NCI-H1436 (cell line): ENCODE results near the gene CEP85.
"Not testable (repeated sequence)": the region's sequence is repeated elsewhere in the genome, so short reads cannot be mapped to it uniquely, and the experiment has no call there.

ENCODE experiments used
- DNase-seq: peaks from one replicate; lab custom pipeline; 2025; lab: John Stamatoyannopoulos, UW

Gene CEP85

DNA sequence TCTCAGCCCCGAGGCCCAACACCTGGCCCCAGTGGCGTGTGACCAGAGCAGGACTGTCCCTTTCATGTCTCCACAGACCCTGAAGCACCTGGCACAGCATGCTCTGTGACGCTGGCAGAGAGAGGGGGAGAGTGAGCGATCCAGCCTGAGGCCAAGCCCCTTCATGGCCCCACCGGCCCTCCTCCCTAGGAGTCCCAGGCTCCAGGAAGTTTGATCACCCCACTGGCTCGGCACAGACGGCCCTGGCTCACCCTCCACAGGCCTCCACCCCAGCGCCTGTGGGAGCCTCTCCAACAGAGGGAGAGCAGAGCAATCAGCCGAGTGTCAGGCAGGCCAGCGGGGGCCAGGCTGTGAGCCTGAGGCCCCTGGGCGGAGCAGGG is 56.9 kb downstream of the CEP85 start:
- DNase-seq: no peak

DNA sequence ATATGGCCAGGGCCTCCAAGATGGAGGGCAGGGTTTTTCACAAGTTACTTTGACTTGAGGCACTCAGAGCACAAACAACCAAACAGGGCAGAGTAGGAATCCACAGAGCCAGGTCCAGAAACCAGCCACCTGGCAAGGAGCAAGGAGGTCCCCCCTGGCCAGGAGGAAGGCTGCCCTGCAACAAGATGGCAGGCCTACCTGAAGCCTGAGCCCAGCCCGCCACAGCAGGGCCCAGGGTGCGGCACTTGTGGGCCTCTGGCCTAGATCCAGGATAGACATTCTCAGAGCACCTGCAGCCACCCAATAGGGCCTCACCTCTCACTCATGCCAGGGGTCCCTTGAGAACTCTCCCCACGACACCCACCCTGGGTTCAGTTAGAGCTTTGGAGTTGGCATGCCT is 57.4 kb downstream of the CEP85 start:
- no peak for DNase-seq

DNA sequence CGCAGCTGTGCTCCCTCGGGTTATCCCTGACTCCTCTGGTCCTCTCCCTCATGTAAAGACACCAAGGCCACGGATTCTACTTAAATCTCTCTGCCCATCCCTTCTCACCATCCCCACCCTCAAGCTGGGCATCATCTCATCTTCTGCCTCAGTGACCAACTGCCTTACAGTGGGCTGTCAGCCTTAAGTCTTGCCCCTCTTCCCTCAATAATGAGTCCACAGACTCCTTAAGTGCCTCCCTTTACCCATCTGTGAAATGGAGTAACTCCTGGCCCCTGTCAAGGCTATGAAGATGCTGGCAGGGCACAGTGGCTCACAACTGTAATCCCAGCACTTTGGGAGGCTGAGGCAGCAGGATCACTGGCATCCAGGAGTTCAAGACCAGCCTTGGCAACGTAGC is 57.9 kb downstream of the CEP85 start:
- DNase-seq: no peak

DNA sequence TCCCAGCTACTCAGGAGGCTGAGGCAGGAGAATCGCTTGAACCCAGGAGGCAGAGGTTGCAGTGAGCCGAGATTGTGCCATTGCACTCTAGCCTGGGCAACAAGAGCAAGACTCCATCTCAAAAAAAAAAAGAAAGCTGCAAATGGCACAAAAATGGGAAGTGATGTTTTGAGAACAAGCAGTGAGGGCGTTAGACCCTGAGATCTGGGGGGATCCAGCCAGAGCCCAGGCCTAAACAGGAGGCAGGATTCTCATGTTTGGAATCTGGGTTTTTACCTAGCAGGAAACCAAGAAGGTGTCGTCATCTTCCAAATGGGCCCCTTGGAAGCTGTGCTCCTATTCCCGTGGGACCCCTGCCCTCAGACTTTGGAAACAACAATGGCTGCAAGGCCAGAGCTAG is 58.7 kb downstream of the CEP85 start:
- DNase-seq: not testable (repeated sequence)

DNA sequence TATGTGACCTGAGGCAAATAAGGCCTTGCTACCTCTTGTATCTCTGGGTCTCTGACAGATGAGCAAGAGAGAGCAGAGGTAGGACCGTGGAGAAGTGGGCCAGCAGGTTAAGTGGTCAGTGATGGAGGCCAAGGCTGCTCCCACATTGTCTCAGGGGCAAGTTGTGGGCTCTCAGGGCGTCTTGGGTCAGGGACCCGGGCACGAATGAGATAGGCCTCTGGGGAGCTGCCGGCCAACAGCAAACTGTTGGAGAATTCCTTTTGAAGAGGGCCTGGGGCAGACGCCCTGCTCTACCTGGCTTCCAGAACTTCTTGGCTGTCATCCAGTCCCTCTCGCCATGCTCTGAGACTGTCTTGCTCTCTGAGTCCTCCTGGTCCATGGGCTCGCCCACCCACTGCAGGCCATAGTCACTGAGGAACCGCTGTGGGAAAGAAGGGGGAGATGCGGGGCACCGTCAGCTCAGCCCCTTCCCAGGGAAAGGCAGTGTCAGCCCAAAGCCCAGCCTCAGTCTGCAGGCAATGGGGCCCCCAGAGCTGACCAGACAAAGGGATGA is 60.0 kb downstream of the CEP85 start:
- no peak for DNase-seq

DNA sequence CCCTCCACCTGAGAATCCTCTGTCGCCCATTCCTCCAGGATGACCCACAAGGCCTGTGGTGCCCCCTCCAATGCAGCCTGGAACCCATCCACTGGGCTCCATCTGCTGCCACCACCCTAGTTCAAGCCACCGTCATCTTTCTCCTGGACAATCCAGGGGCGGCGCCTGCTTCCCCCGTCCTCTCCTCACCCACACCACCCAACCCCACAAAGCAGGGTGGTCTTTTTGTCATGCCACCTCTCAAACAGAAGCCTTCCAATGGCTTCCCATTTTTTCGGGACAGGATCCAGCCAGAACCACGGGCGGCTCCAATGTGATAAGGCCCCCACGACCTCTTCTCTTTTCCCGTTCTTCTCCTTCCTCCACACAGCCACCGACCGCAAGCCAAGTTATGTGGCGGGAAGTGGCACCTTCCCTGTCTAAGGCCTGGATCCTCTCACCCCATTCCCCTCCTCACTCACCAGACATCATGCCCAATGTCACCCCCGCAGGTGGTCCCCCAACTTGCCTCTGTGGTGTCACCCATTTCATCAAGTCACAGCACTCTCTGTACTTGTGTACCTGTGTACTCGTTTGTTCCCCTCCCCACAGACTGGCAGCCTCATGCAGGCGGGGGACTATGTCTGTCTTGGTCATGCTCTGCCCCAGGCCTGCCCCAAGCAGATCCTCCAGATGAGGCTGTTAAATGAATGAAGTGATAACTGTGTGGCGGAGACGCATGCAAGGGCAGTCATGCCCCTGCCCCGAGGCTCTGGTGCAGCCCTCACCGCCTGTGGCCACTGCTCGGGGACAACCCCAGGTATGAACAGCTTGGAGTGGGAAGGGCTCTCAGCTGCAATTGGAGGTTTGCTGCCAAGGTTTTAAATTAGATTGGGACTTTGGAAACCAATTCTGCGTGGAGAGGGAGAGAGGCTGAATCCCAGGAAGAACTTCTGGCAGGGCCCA is 61.5 kb downstream of the CEP85 start:
- DNase-seq: no peak

DNA sequence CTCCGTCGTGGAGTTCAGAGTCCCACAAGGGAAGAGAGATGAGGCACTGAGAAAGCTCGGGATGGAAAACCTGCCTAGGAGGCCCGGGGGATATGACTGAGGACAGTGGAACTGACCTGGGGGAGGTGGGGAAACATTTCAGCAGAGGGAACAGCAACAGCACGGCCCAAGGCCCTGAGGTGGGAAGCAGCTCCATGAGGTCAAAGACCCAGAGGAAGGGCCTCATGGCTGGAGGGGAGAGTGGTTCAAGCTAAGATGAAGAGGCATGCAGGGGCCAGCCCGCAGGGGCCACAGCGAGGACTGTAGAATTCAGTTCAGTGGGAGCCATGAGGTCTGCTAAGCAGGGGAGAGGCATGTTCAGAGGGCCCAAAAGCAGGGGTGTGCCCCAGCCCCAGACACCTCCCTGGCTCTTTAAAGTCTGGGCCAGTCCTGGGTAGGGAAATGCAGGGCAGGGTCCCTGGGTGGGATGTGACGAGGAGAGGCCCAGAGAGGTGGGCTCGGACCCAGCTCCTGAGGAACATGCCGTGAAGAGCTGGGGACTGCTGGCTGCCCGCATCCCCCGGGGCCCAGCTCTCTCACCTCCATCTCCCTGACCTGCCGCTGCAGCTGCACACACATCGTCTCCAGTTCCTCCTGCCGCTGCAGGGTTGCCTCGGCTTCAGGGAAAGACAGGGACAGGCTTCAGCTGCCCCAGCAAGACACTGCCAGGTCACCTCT is 62.5 kb downstream of the CEP85 start:
- DNase-seq: no peak

DNA sequence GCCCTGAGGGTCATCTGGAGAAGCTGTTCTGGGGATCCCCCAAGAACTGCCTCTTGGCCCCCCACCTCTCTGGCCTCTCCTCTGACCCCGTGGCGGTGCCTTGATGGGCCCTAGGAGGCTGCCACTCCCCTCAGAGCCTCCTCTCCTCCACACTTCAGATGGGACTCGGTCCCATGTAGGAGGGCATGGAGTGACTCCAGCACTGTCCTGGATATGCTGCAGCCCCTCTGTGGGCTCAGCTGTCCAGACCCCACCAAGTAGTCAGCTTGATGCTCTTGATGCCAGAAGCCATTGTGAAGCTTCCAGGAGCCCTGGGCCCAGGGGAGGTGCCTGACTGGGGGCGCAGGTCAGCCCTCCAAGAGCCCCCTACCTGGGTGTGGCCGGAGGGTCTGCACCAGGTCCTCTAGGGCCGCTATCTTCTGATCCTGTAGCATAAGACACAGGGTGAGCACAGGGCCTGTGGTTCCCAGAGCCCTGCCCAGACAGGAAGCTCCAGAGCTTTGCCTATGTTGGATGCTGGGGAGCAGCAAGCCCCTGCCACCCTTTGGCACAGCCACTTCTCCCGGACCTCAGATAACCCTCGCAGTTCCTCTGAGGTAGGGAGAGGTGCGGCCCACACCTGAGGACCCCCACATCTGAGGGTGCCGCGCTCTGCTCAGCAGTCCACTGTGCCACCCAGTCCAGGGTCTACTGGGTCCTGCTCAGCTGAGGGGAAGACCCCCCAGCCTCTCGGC is 63.2 kb downstream of the CEP85 start:
- DNase-seq: no peak

DNA sequence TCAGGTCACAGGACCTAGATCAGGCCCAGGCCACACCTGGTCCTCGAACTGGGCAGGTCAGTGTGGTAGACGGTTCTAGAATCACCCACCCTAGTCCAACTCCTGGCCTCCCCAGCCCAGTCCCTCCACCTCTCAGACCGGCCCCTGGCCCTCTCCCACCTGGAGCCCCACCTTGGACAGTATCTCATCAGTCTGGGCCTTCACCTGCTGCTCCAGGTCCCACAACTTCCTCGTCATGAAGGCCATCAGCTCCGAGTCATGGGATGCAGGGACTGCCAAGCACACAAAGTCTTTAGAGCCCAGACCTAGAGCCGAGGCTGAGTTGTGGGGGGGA is 63.8 kb downstream of the CEP85 start:
- DNase-seq: no peak

DNA sequence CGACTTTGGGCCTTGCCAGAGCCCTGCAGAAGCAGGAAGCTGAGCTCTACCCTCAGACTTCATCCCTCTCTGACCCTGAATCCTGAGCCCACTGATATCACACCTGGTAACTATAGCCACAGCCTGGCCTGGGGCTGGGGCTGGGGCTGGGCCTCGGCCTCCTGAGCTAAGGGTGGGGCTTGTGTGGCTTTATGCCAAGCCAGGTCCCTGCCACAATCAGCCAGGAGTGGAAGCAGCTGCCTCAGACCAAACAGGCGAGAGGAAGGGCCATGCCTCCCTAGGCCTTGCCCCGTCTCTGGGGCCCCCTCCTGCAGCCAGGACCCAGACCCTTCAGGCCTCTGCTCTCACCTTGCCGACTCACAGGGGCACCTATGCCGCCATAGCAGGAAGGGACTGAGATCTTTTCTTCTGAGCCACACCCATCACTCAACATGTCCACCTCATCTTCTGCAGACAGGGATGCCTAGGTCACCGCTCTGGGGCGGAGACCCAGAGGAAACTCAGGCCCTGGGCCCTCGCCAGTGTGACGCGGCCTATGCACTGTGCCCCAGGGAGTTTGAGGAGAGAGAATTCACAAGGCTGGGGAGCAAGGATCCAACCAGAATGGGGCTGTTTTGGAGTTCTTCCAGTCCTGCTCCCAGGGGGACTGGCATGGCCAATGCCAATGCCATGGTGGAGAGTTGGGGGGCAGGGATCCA is 66.7 kb downstream of the CEP85 start:
- no peak for DNase-seq

DNA sequence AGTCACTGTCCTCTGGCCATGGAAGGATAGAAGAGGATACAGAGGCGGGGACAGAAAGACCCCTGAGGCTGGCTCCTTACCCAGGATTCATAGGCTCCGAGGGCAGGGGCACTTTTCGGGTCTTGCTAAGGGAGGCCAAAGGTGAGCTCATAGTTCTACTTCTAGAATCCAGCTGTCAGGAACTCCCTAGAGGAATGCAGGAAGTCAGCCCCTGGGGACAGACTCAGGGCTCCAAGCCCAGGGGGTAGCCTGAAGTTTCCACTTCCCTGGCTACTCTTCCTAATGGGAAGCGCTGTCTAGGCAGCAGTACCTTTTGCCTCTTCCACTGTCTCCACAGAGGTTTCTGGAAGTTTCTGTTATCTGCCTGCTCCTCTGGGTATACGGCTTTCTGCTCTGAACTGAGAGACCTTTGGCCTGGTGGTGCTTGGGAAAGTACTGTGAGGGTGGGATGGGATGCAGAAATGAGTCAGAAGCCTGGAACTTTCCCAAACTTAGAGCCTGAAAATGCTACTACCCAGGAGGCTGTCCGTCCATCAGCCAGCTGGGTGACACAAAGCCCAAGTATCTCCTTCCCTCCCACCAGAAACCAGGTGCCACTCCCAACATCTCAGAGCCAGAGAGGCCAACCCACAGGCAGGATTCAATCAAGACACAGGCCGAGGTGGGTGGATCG is 68.9 kb downstream of the CEP85 start:
- no peak for DNase-seq

DNA sequence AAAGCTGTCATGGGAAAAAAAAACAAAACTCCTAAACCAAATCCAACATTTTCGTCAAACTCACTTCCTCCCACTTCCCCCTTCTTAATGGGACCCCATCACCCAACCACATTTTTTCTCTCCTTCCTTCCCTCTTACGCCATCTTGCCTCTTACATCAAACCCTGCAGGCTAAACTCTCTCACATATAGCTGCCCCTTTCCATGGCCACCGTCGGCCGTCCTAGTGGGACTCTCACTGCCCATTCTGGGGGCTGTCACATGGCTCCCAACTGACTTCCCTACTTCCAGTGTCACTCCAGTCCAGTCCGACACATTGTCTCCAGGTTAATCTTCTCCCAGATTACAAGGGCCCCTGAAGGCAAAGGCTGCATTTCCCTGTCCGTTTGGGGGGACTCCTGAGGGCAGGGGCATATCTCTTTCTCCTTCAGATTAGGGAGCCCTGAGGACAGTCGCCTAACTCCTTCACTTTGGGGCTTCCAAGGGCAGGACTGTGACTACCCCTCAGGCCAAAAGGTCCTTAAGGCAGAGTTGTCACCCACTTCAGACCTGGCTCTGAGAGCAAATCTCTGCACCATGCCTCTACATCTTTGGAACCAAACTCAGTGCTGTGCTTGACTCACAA is 71.8 kb downstream of the CEP85 start:
- no peak for DNase-seq

DNA sequence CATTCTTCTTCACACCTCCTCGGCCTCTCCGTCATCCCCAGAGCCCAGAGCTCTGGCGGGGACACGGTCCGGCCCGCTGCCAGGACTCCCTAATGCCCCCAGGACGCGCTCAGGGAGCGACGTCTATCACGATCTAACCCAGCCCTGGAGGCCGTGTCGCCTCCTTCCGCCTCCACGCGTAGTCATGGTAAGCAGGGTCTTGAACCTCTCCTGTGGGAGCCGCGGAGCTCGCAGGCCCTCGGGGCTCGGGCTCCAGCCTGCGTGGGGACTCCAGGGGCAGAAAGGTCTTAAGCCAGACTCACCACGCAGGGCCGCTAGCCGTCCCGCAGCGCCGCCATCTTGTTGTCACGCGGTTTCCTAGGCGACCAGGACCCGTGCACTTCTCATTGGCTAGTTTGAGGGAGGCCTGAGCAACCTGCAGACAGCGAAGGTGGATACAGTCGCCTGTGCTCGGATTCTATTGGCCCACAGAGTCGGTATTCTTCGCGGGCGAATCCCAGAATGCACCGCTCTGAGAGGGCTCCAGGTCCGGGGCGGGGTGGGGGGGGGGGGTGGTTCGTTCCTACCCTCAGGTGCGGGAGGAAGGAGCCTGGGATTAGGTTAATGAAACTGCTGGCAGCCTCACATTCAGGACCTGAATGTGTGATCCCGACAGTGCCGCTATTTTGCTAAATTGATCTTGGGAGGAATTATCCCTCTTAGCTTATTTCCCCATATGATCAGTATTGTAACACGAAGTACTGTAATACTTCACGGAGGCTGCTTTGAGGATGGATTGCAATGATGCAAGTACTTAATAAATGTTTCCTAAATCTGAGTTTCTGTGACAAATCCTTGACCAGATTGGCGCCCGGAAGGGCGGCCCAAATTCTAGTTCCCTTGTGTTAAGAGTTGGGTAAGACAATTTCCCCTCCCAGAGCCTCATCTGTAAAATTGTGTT is 72.6 kb downstream of the CEP85 start, which contains the start of gene UBXN11:
Gene UBXN11, minus strand, starts transcription at position 347 of the 940 bp plus-strand sequence. CDS start 3,753 bp downstream, outside the sequence.
- DNase-seq: peak; percentile 96

DNA sequence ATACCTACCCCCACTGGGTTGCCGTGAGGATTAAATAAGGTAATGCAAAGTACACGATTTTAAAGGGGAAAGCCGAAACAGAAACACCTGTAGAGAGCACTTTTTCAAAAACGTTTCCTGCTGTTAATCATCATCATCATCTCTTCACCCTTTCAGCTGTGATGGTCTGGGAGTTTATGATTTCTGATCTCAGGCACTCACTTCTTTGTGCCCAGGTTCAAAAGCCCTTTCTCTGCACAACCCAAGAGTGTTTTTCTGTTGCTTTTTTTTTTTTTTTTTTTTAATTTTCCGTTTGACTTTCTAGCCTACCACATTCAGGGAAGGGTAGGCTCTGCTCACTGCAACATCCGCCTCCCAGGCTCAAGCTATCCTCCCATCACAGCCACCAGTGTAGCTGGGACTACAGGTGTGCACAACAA is 73.4 kb downstream of the CEP85 start:
- DNase-seq: no peak

DNA sequence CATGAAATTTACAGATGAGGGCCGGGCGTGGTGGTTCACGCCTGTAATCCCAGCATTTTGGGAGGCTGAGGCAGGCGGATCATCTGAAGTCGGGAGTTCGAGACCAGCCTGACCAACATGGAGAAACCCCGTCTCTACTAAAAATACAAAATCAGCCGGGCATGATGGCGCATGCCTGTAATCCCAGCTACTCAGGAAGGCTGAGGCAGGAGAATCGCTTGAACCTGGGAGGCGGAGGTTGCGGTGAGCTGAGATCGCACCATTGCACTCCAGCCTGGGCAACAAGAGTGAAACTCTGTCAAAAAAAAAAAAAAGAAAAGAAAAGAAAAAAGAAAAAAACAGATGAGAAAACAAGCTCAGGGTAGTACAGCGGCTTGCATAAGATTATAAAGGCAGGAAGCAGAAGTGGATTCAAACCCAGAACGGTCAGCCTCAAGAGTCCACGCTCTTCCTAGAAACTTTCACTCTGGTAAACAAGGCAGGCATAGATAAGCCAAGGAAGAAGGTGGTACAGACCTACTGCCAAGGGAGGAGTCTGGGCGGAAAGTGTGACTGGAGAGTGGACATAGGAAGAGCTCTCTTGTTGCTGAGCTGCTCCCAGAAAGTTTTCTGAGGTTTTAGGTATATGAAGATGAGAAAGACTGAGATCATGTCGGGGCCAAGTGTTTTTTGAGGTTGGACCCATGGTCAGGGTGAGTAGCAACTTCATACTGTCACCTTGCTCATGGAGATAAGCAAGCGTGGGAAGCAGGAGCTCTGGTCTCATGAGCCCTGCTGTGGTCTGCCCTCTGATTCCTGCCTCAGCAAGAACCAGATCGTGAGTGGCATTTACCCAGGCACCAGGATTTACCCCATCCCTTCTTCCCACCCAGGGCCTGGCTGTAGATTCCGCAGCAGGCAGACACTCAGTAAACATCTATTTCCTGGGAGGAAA is 74.2 kb downstream of the CEP85 start:
- DNase-seq: not testable (repeated sequence)

DNA sequence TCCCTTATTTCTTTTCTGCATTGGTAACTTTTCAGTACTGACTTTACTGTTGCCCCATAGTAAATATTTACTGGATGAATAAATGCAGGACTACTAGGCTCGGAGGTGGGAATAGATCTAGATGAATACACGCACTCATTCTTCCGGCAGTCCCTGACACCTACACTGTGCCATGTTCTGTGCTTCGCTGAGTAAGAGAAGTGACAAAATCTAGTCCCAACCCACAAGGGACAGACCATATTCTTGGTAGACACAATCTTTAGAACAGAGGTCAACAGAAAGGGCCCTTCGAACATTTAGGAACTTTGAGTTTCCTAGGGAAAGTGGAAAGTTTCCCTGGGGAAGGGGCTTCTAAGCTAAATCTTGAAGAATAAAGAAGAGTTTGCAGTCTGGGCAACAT is 80.5 kb downstream of the CEP85 start:
- no peak for DNase-seq

DNA sequence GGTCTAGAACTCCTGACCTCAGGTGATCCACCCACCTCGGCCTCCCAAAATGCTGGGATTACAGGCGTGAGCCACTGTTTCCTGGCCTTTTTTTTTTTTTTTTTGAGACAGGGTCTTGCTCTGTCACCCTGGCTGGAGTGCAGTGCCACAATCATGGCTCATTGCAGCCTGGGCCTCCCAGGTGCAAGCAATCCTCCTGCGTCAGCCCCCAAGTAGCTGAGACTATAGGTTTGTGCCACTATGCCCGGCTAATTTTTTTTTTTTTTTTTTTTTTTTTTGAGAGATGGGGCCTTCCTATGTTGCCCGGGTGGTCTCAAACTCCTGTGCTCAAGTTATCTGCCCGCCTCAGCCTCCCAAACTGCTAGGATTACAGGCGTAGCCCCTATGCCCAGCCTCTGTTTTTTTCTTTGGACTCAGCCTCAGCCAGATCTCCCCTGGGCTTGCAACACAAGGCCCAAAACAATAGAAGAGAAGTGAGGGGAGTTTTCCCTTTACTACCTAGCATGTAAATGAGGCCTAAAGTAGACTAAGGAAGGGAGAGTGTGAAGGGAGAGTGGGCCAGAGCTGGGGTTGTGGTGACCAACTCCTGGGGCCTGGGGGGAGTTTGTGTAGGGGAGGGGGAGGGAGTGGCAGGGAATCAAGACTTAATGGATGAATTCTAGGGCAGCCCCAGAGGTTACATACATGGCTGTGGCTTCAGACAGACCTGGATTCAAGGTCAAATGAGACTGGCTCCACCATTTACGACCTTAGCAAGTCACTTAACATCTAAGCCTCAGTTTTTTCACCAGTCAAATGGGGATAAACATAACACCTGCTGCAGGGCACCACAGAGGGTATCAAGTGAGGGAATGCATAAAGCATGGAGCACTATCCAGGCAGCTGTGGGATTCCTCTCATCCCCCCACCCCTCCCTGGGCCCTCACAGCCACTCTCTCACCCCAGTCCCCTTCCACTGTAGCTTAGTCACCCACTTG is 82.2 kb downstream of the CEP85 start:
- DNase-seq: no peak
